Pericardium fibroblast (primary cell): ENCODE results near the gene KRTAP1-4. TPM values are rescaled to one million over a fixed set of nuclear protein-coding genes. Genes with fewer than 3 reads are reported as not detected.

Source experiments
- total RNA-seq: library from RNA; depleted of rRNA; stranded (reverse); fragments of >200 nt; gene quantifications from 2 replicates; pipeline ENCODE4 v1.2.3, GENCODE V29; 2015

KRTAP1-4 gene
- total RNA-seq: not detected in 2 replicates

GRCh38 chr17:41029633-41030245, at the start of gene KRTAP1-4:
Gene KRTAP1-4 (minus strand): TSS chr17:41030195. CDS start chr17:41030078, 117 bp downstream.

DNA sequence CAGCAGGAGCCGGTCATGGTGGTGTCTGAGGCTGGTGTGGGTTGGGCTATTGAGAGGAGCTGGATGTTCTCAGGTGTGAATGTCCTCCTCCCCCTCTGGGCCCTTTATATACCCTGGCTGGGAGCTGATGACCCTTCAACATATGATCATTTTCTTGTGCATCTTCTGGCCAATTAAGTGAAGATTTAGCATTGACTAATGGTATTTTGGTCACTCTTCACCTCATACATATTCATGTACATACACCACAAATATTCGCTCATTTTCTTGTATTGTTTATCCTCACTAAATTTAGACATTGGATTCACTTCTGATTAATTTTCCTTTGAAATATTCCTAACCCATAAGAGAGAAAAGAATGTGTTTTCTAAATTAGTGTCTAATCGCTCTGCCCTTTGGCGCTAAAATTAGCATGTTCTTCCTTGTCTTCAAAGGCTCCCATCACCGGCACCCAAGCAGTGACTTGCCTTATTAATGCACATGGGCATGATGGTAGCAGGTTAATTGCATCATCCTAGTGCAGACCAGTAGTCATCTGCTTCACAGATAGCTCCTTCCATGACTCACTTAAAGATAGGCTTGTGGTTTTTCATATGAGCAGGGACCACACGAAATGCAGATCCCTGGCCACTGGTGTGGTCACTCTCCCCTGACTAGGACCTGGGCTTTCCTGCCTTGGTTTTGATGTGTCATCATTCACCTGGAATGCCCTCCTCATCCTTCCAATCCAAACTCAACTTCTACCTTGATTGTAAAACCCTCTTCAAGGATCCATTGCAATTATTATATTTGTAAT, 36.0 kb upstream of the KRTAP1-4 start, which contains the start of gene KRTAP2-4:
Gene KRTAP2-4 (minus strand): TSS at position 51 of the 796 bp plus-strand sequence. CDS start 34 bp downstream, at position 17.

DNA sequence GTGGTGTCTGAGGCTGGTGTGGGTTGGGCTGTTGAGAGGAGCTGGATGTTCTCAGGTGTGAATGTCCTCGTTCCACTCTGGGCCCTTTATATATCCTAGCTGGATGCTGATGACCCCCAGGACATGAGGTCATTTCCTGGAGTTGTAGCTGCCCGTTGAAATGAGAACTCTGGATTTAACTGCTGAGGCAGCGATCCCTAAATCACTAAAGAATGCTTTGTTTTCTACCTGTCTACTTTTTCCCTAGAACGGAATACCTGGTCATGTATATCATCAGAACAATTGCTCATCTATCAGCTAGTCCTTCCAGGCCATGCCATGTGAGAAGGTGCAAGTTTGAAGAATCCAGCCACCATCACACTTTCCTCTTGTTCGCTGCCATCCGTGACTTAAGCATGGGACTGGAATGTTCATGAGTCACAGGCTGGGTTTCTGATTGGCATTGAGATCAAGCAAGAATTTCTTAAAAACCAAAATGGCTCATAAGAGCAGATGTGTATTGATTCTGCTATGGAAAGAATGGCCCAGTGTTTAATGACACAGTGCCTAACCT, 30.1 kb upstream of the KRTAP1-4 start, which contains the start of gene KRTAP2-3:
Gene KRTAP2-3 (minus strand): TSS at position 63 of the 553 bp plus-strand sequence. CDS start 64 bp downstream, outside the sequence.

DNA sequence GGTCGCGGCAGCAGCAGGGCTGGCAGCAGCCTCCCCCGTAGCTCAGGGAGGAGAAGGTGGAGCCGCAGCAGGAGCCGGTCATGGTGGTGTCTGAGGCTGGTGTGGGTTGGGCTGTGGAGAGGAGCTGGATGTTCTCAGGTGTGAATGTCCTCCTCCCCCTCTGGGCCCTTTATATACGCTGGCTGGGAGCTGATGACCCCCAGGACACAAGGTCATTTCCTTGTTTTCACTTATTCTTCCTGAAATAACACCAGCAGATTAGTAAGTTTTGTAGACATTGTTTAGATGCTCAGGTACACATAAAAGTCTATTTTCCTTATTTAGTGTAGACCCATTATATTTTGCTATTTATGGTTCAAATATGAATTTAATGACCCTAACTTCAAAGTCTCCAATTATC, 25.1 kb upstream of the KRTAP1-4 start, which contains the start of gene KRTAP2-2:
Gene KRTAP2-2 (minus strand): TSS at position 101 of the 400 bp plus-strand sequence. CDS start 19 bp downstream, at position 82.

GRCh38 chr17:41046735-41047465, 16.9 kb upstream of the KRTAP1-4 start, which contains the start of gene KRTAP2-1:
Gene KRTAP2-1 (minus strand): TSS chr17:41047316. CDS start chr17:41047267, 49 bp downstream.

GRCh38 chr17:41040783-41041571, 11.0 kb upstream of the KRTAP1-4 start, which contains the start of gene KRTAP1-1:
Gene KRTAP1-1 (minus strand): TSS chr17:41041450. CDS start chr17:41041397, 53 bp downstream.

DNA sequence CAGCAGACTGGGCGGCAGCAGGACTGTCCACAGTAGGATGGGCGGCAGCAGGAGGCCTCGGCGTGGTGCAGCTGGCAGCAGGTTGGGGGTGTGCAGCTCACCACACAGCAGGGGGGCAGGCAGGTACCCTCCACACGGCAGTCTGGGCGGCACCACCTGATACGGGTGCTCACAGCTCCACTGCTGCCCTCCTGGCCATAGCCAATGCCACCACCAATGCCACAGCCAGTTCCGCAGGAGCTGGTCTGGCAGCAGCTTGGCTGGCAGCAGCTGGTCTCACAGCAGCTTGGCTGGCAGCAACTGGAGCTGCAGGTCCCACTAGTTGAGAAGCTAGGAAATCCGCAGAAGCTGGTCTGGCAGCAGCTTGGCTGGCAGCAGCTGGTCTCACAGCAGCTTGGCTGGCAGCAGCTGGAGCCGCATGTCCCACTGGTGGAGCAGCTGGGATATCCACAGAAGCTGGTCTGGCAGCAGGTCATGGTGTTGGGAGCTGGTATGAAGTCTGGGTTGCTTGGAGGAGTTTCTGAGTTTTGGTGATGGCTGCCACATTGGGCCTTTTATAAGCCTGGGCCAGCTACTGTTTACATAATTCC, 4.4 kb upstream of the KRTAP1-4 start, which contains the start of gene KRTAP1-3:
Gene KRTAP1-3 (minus strand): TSS at position 529 of the 590 bp plus-strand sequence. CDS start 53 bp downstream, at position 476.

GRCh38 chr17:41026715-41027471, 3.1 kb downstream of the KRTAP1-4 start, which contains the start of gene KRTAP1-5:
Gene KRTAP1-5 (minus strand): TSS chr17:41027208. CDS start chr17:41027155, 53 bp downstream.

GRCh38 chr17:41008811-41009210, 21.2 kb downstream of the KRTAP1-4 start, which contains the start of gene KRTAP3-1:
Gene KRTAP3-1 (minus strand): TSS chr17:41009128. CDS start chr17:41009074, 54 bp downstream.

GRCh38 chr17:40999563-40999962, 30.4 kb downstream of the KRTAP1-4 start, which contains the start of gene KRTAP3-2:
Gene KRTAP3-2 (minus strand): TSS chr17:40999906. CDS start chr17:40999853, 53 bp downstream.

GRCh38 chr17:40993839-40994238, 36.2 kb downstream of the KRTAP1-4 start, which contains the start of gene KRTAP3-3:
Gene KRTAP3-3 (minus strand): TSS chr17:40994164. CDS start chr17:40994097, 67 bp downstream.

GRCh38 chr17:40984226-40984625, 45.8 kb downstream of the KRTAP1-4 start, which contains the start of gene KRT40:
Gene KRT40 (minus strand): TSS chr17:40984326. CDS start chr17:40984273, 53 bp downstream.

Other genes starting within 250 kb of the KRTAP1-4 start
- gene KRT27, start 247.6 kb downstream of the KRTAP1-4 start, total RNA-seq: not detected in 2 replicates
- gene KRT28, start 230.2 kb downstream of the KRTAP1-4 start, total RNA-seq: not detected in 2 replicates
- 18.0 and 18.8 TPM in 2 replicates for gene KRT10, start 207.6 kb downstream of the KRTAP1-4 start, total RNA-seq
- gene KRT12, start 163.0 kb downstream of the KRTAP1-4 start, total RNA-seq: not detected in 2 replicates
- not detected in 2 replicates for gene KRT20, start 145.0 kb downstream of the KRTAP1-4 start, total RNA-seq
- gene KRT23, start 92.5 kb downstream of the KRTAP1-4 start, total RNA-seq: not detected in 2 replicates
- not detected in 2 replicates for gene KRT39, start 63.2 kb downstream of the KRTAP1-4 start, total RNA-seq
- gene KRT40, start 45.9 kb downstream of the KRTAP1-4 start, total RNA-seq: not detected in 2 replicates
- gene KRTAP3-3, start 36.0 kb downstream of the KRTAP1-4 start, total RNA-seq: not detected in 2 replicates
- gene KRTAP3-2, start 30.3 kb downstream of the KRTAP1-4 start, total RNA-seq: not detected in 2 replicates
- not detected in 2 replicates for gene KRTAP3-1, start 21.1 kb downstream of the KRTAP1-4 start, total RNA-seq
- not detected in 2 replicates for gene KRTAP1-5, start 3.0 kb downstream of the KRTAP1-4 start, total RNA-seq
- not detected in 2 replicates for gene KRTAP1-3, start 4.7 kb upstream of the KRTAP1-4 start, total RNA-seq
- not detected in 2 replicates for gene KRTAP1-1, start 11.3 kb upstream of the KRTAP1-4 start, total RNA-seq
- gene KRTAP2-1, start 17.1 kb upstream of the KRTAP1-4 start, total RNA-seq: not detected in 2 replicates
- gene KRTAP2-2, start 25.0 kb upstream of the KRTAP1-4 start, total RNA-seq: not detected in 2 replicates
- not detected in 2 replicates for gene KRTAP2-3, start 29.9 kb upstream of the KRTAP1-4 start, total RNA-seq
- gene KRTAP2-4, start 35.7 kb upstream of the KRTAP1-4 start, total RNA-seq: not detected in 2 replicates
- not detected in 2 replicates for gene KRTAP4-7, start 54.0 kb upstream of the KRTAP1-4 start, total RNA-seq
- gene KRTAP4-8, start 67.9 kb upstream of the KRTAP1-4 start, total RNA-seq: not detected in 2 replicates
- gene KRTAP4-16, start 72.0 kb upstream of the KRTAP1-4 start, total RNA-seq: not detected in 2 replicates
- not detected in 2 replicates for gene KRTAP4-9, start 75.2 kb upstream of the KRTAP1-4 start, total RNA-seq
- not detected in 2 replicates for gene KRTAP4-11, start 88.2 kb upstream of the KRTAP1-4 start, total RNA-seq
- gene KRTAP4-12, start 94.0 kb upstream of the KRTAP1-4 start, total RNA-seq: not detected in 2 replicates
- not detected in 2 replicates for gene KRTAP4-6, start 110.3 kb upstream of the KRTAP1-4 start, total RNA-seq
- not detected in 2 replicates for gene KRTAP4-5, start 119.6 kb upstream of the KRTAP1-4 start, total RNA-seq
- not detected in 2 replicates for gene KRTAP4-4, start 130.6 kb upstream of the KRTAP1-4 start, total RNA-seq
- gene KRTAP4-3, start 138.0 kb upstream of the KRTAP1-4 start, total RNA-seq: not detected in 2 replicates
- not detected in 2 replicates for gene KRTAP4-2, start 148.0 kb upstream of the KRTAP1-4 start, total RNA-seq
- gene KRTAP4-1, start 154.7 kb upstream of the KRTAP1-4 start, total RNA-seq: not detected in 2 replicates
- not detected in 2 replicates for gene KRTAP9-1, start 159.7 kb upstream of the KRTAP1-4 start, total RNA-seq
- gene KRTAP9-2, start 196.5 kb upstream of the KRTAP1-4 start, total RNA-seq: not detected in 2 replicates
- not detected in 2 replicates for gene KRTAP9-3, start 202.3 kb upstream of the KRTAP1-4 start, total RNA-seq
- not detected in 2 replicates for gene KRTAP9-8, start 207.8 kb upstream of the KRTAP1-4 start, total RNA-seq
- gene KRTAP9-4, start 219.5 kb upstream of the KRTAP1-4 start, total RNA-seq: not detected in 2 replicates
- gene KRTAP9-9, start 225.2 kb upstream of the KRTAP1-4 start, total RNA-seq: not detected in 2 replicates
- not detected in 2 replicates for gene KRTAP9-6, start 235.2 kb upstream of the KRTAP1-4 start, total RNA-seq
- not detected in 2 replicates for gene KRTAP9-7, start 245.5 kb upstream of the KRTAP1-4 start, total RNA-seq